Activated T-cell treated with anti-CD3 and anti-CD28 coated beads, Interleukin-2, amount 50 U/mL, for 48 hours (primary cell): ENCODE data around the gene LRRC45.

Source experiments
- DNase-seq, 2 experiments: peaks; one replicate each; pipeline ENCODE4 v3.0.0-alpha.2; 2020

The LRRC45 gene

DNA sequence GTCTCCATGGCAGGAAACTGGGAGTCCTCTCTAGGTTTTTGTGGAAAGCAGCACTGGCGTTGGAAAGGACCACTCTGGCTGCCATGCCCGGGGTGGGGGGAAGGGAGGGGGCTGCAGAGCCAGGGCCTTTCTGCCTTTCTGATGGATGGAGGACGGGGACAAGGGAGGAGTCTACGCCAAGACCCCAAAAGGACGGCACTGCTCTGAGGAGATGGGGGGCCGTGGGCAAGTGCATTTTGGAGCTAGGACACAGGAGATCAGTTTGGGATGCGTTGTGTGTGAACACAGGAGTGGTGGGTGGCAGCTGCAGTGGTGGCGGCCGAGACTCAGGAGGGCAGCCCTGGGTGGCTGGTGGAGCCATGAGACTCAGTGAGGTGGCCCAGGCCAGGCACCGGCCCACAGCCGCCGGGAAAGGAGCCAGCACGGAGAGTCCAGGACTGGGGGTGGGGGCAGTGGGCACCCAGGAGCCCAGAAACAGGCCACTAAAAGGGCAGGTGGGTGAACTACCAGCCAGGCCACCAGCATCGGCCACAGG, 2.5 kb upstream of the LRRC45 start:
- DNase-seq = no peak

DNA sequence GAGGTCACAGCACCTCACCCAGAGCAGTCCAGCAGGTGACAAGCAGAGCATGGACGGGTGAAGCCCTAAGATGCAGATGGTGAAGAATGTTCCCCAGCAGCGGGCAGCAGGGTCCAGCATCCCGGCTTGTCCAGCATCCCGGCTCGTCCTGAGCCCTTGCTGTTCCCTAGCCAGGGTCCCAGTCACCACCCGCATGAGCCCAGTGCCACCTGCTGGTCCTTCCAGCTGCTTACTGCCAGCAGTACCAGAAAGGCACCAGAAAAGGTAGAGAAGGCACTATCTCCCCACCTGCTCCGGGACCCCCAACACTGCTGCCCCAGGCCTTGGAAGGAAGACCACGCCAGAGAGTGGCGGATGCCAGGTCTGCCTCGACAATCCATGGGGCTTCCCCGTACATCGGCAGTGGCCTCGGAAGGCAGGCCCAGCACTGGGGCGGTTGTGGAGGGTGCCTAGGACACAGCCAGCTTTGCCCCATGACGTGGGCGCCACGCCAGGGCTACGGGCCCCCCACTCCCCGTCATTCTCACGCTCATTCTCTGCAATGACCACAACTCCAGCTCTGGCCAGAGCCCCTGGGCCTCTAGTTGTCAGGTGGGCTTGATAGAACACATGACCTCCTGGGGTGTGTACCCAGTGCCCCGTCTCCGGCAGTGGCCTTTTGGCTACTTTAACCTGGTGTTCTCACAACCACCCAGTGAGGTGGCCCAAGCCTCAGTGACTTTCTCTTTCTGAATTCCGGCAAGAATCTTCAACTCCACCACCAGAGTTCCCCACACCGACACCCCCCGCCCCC, 1.8 kb upstream of the LRRC45 start:
- peak; percentile 74 to 78 for DNase-seq

DNA sequence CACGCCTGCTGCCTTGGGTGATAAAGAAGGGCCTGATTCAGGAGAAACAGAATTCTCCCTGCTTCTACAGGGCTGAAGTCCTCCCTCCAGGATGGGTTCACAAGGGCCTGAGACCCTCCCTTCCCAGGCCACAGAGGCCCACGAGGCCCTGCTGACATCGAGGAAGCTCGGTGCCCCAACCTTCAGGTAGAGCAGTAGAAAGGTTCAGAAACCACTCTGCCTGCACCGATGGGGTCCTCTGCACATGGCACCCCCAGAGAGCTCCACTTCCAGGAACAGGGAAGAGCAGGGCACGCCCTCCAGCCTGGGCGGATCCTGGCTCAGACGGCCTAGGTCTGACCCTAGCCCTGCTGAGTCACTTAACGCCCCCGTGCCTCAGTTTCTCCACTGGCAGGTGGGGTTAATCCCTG, 1.2 kb upstream of the LRRC45 start:
- peak in 1 of 2 experiments; percentile 43 for DNase-seq

DNA sequence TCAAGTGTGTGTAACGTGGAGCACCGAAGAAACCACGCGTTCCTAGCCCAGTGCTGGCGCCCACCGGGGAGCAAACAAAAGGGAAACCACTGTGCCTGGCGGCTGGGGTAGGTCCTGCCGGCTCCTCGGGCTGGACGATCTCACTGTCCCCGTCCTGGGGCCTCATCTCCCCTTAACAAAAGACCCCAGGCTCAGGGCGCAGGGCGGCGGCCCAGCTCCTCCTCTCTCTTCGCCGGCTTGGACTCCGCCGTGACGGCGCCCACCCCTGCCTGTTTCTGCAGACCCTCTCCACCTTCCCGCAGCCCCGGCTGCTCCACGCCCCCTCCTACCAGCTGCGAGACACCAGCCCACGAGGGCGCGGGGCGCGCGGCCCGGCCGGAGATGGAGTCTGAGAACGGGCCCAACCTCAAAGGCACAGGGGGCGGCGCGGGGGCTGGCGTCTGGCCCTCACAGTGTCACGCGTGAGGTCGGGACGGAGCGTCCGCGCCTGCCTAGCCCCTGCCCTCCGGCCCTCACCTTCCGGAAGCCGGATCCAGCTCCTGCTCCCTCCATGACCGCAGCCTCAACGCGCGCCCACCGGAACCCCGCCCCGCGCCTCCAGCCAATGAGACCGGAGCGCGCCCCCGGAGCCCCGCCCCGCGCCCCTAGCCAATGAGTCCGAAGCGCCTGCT, 660 bp upstream of the LRRC45 start, which contains the start of gene CENPX:
TSS of gene CENPX (minus strand) at position 569 of the 671 bp plus-strand sequence. CDS start at position 552, 17 bp downstream.
- no peak for DNase-seq

DNA sequence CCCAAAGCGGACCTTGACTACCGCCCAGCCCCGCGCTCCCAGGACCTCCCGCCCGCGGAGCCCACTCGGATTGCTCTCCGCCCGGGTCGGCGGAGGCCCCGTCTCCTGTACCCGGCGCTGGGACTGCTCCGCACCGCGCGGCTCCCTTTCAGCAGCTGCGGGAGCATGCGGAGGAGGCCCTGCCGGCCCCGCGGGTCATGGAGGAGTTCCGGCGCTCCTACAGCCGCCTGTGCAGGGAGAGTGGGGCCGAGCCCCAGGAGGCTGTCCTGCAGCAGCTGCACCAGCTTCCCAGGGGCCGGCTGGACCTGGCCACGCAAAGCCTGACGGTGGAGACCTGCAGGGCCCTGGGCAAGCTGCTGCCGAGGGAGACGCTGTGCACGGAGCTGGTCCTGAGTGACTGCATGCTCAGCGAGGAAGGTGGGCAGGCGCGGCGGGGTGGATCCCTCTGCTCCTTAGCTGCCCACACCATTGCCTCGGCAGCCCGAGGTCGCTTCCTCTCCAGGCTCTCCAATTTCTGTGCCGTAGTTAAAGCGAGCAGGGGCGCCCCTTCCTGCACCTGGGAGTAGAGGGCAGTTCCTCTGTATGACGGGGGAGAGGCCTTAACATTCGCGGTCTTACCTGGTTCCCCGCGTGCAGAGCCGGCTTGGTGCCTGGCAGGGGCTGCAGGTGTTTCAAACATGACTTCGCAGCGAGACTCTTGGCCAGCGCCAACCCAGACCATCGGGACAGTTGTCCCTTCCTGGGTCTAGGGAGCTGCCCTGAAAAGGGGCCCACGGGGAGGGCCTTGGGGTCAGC, 539 bp downstream of the LRRC45 start:
- DNase-seq = peak; percentile 55 to 62

DNA sequence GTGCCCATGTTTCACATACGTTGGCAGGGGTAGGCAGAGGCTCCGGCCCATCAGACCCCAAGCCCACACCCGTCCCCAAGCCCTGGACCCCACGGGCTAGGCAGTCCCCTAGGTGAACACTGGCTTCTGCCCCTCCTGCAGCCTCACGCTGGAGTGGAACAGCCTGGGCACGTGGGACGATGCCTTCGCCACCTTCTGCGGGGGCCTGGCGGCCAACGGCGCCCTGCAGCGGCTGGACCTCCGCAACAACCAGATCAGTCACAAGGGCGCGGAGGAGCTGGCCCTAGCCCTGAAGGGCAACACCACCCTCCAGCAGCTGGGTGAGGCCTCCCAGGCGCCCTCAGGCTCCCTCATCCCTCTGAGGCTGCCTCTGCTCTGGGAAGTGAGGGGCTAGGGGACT, 1.8 kb downstream of the LRRC45 start:
- no peak for DNase-seq

DNA sequence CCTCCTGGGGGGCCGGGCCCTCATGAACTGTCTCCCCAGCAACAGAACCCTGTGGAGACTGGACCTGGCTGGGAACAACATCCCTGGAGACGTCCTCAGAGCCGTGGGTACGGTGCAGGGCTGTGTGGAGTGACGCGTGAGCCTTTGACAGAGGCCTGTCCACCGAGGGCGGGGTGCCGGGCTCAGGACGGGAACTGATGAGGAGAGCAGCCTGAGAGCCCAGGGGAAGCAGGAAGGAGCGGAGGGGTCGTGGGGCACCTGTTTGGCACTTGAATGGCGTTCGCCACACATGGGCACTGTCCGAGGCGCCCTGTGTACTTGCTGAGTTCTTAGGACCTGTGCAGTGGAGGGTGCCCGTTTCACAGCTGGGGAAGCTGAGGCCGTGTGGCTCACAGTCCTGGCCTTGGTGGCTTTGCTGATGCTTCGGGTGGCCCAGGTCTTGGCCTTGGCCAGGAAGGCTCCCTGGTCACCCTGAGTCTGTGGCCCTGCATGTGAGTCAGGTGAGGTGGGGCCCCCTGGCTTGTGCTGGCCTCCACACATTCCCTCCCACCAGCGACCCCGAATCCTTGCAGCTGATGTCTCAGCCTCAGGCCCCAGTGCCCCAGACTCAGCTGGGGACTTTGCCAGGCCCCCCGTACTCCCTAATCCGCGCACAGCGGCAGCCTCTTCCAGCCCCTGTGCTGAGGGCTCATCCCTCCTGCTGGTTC, 2.4 kb downstream of the LRRC45 start:
- DNase-seq = no peak

DNA sequence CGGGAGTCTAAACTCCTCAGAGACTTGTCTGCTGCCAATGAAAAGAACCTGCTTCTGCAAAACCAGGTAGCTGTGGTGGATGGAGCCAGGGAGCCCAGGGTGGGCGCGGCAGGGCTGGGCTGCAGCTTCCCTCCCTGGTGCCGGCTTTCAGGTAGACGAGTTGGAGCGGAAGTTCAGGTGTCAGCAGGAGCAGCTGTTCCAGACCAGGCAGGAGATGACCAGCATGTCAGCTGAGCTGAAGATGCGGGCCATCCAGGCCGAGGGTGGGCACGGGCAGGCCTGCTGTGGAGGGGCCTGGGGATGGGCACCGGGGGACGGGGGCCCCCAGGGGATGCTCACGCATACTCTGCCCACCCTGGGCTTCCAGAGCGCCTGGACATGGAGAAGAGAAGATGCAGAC, 5.1 kb downstream of the LRRC45 start:
- no peak for DNase-seq

DNA sequence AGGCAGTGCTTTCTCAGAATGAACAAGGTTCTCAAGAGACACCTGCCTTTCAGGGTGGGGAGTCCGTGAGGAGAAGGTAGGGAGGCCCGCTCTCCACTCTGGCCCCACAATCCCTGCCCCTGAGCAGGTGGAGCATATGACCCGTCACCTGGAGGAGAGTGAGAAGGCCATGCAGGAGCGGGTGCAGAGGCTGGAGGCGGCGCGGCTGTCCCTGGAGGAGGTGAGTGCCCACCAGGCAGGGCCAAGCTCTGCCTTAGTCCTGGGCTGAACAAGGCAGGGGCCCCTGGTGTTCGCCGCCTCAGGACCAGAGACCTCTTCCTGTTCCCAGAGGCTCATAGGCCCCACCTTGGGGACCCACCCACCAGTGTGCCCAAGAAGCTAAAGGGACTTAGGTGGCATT, 5.9 kb downstream of the LRRC45 start:
- no peak for DNase-seq

DNA sequence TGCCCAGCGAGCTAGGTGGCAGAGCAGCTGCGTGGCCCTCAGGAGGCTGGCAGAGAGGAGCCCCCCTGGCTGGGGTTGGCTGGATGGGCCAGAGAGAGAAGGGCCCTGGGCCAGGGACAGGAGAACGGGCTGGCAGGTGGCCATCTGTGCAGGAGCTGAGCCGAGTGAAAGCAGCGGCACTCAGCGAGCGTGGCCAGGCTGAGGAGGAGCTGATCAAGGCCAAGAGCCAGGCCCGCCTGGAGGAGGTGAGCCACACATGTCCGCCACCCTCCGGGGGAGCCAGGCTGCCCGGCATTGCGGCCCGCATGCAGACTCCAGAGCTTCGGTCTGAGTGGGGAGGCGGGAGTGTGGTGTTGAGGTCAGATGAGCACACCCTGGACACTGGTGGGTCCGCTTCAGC, 6.3 kb downstream of the LRRC45 start:
- DNase-seq = no peak

DNA sequence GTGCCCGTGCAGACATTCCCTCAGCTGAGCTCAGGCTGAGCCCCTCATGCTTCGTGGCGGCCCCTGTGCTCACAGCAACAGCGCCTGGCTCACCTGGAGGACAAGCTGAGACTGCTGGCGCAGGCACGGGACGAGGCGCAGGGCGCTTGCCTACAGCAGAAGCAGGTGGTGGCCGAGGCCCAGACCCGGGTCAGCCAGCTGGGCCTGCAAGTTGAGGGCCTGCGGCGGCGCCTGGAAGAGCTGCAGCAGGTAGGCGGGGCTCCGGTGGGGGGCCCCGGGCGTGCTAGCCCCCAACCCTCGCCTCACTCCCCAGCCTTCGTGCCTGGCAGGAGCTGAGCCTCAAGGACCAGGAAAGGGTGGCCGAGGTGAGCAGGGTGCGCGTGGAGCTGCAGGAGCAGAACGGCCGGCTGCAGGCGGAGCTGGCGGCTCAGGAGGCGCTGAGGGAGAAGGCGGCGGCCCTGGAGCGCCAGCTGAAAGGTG, 6.9 kb downstream of the LRRC45 start:
- no peak for DNase-seq

DNA sequence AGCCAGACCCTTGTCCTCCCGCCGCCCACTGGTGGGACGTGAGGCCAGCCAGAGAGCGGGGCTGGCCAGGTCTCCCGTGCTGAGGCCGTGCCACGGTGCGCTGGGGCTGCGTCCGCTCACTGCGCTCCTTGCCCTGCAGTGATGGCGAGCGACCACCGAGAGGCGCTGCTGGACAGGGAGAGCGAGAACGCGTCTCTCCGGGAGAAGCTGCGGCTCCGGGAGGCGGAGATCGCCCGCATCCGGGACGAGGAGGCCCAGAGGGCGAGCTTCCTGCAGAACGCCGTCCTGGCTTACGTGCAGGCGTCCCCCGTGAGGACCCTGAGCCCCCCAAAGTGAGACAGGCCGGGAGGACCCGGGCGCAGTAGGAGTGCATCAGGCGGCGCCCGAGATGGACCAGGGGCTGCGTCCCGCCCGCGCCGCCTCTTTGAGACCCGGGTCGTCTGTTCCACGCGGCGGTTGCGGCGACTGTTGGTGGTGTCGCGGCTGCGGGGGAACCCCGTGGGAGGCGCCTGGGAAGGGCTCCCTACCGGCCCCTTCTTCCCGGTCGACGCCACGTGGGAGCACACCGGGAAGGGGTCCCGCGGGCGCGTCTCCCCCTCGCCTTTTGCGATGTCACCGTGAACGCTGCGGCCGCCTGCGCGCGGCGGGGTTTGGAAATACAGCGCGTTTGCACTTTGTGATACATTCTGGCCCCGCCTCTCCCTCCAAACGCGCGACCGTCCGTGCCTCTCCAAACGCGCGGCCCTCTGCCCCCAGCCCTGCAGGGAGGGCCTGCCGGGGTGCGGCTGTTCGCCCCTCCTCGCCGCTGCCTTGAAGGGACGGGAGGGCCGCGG, 7.6 kb downstream of the LRRC45 start:
- DNase-seq = peak; percentile 91 to 92

DNA sequence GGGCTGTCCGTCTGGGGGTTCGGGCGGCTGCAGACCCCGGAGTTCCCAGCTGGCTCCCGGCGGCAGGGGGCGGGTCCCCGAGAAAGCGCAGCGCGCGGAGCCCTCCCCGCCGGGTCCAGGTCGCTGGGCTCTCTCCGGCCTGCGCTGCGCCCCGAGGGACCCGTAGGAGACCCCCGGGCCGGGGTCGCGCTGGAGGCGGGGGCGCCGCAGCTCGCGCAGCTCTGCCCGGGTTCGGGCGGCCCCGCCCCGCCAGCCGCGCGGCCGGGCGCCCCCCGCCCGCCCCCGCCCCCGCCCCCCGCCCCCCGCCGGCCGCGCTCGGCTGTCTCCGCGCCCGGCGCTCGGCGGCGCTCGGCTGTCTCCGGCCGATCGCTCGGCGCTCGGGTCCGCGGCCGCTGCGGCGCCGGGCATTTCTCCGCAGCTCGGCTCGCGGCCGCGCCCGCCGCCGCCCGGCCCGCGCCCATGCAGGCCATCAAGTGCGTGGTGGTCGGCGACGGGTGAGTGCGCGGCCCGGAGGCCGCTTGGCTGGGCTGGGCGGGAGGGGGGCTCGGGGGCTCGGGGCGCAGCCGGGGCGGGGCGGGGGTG, 8.3 kb downstream of the LRRC45 start, which contains the start of gene RAC3:
TSS of gene RAC3 (plus strand) at position 376 of the 582 bp plus-strand sequence. CDS start at position 460, 84 bp downstream.
- DNase-seq = peak in 1 of 2 experiments; percentile 47

DNA sequence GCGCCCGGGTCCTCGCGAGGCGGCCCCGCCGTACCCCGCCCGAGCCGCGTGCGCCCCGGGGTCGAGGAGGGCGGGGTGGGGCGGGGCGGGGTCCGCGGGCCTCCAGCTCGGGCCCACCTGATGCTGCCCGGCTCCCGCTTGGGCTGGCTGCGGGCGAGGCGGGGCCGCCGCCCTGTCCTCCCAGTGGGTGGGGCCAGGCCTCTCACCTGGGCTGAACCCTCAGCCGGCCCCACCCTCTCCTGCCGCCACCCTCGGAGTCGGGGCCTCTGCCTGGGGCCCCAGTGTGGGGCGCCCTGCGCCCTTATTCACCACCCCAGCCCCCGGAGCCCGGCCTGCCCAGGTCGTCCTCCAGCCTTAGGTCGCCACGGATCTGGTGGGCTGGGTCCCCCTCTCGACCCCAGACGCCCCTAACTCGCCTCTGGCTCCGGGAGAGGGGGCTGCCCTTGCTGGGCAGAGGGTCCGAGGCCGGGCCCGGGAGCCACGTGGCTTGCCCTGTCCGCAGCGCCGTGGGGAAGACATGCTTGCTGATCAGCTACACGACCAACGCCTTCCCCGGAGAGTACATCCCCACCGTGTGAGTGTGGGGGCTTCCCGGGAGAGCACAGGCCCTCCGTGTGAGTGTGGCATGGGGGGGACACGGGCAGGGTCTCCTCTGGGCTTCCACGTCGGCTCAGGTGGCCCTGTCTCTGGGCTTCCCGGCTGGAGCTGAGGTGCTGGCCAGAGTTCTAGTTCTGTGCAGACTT, 9.0 kb downstream of the LRRC45 start:
- DNase-seq = peak; percentile 66 to 73

DNA sequence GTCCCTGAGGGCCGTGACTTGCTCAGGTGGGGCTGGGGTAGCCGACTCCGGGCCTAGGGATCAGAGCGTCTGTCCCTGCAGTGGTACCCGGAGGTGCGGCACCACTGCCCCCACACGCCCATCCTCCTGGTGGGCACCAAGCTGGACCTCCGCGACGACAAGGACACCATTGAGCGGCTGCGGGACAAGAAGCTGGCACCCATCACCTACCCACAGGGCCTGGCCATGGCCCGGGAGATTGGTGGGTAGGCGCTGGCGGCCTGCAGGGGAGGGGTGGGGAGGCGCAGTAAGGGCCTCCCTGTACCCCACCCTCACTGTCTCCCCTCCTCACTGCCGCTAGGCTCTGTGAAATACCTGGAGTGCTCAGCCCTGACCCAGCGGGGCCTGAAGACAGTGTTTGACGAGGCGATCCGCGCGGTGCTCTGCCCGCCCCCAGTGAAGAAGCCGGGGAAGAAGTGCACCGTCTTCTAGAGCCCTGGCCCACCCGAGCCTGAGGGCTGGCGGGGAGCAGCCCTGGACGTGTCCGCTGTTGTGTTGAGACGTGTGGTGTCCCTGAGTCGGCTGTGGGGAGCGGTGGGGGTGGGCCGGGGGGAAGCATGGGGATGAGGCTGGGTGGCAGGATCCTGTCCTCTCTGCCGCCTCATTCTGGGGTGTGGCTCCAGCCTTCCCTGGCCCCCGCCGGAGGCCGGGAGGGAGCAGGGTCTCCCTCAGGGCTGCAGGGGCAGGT, 10.4 kb downstream of the LRRC45 start:
- DNase-seq = no peak

DNA sequence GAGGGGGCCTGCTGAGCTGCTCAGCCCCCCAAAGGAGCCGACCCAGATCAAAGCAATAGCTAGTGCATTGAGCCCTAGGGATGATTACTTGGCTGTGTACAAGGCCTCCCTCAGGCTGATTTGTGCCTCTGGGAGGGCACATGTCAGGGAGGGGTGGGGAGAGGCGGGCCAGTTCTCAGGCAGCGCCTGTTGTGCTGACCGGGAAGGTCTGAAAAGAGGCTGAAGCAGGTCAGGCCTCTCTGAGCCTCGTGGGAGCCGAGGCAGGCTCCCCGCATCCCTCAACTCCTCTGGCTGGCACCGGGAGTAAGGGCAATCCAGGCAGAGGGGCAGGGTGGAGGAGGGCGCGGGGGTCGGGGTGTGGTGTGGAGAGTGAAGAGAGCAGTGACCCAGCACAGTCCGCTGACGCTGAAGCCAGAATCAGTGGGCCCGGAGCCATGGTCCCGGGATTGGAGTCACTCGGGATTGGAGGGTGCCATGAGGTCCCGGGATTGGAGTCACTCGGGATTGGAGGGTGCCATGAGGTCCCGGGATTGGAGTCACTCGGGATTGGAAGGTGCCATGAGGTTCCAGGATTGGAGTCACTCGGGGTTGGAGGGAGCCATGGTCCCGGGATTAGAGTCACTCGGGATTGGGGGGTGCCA, 11.4 kb downstream of the LRRC45 start:
- DNase-seq = no peak

DNA sequence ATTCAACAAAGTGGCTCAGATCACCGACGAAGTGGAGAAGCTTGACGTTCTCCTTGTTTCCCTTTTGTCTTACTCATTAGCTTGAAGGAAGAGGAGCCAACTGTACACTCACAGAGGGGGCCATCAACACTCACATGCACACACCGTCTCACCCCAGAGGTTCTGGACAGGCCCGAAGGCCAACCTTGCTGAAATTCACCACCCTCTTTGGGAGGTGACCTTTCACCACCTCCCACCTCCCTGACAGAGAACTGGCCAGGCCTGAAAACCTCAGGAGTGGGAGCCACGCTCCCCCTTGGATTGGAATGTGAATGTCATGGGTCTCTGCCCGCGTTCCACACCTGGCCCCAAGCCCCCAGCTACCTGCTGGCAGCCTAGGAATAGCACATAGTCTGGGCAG, 12.4 kb downstream of the LRRC45 start:
- no peak for DNase-seq

DNA sequence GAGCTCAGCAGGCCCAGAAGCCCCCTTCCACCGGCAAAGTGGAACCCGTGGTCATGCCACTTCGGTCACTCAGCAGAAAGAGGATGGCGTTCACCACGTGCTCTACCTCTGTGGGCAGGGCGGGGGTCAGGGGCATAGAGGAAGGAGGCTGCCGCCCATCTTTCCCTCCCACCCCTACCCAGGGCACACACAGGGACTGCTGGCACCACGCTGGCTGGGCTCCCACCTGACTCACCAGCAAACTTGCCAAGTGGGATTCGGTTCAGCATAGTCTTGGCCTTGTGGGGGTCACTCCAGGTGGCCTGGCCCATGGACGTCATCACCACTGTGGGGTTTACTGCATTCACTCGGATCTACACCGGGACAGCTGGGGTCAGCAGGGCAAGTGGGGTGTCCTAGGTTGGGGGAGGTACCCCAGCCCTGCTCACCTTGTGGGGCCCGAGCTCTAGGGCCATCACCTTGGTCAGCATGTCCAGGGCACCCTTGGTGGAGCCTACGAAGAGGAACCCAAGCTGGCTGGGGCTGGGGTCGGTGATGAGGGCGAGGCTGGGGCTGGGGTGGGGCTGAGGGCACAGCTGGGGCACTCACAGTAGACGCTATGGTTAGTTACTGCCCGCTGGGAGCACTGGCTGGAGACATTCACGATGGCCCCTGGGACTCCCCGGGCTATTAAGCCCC, 13.0 kb downstream of the LRRC45 start:
- DNase-seq = no peak
